Neural cell (in vitro differentiated cells): ENCODE measurements around the gene MRPL42. TPM values are rescaled to one million over a fixed set of nuclear protein-coding genes. Genes with fewer than 3 reads are reported as not detected.

Source experiments
- H2AFZ ChIP-seq: fragments of 200-600, 300-800 bp; sonication (generic), shearing (Covaris generic); 2 replicates; pipeline ENCODE4 v1.6.0; 2014; ENCODE audit warnings: low read depth, mild to moderate bottlenecking, antibody characterized with exemption, low read length, moderate library complexity
- H3F3A ChIP-seq: fragments of 200-600 bp; shearing (Covaris generic); 2 replicates; pipeline ENCODE4 v1.6.1; 2016; ENCODE audit warnings: mild to moderate bottlenecking, moderate library complexity, mixed read lengths, antibody characterized with exemption, low read length; ENCODE audit not compliant: insufficient read depth, poor library complexity, severe bottlenecking
- H3K27ac ChIP-seq: fragments of 200-600, 300-800 bp; sonication (generic), shearing (Covaris generic); 2 replicates; pipeline ENCODE4 v1.5.1; 2014; ENCODE audit warnings: mild to moderate bottlenecking, low read length, moderate library complexity
- H3K27me3 ChIP-seq: fragments of 300-800, 200-600 bp; sonication (generic), shearing (Covaris generic); 2 replicates; pipeline ENCODE4 v1.6.0; 2014; ENCODE audit warnings: mild to moderate bottlenecking, low read depth, low read length, moderate library complexity; ENCODE audit not compliant: insufficient read depth
- H3K36me3 ChIP-seq: fragments of 300-800, 200-600 bp; sonication (generic), shearing (Covaris generic); 2 replicates; pipeline ENCODE4 v1.5.1; 2014; ENCODE audit warnings: mild to moderate bottlenecking, antibody characterized with exemption, low read length, moderate library complexity; ENCODE audit not compliant: insufficient read depth
- H3K4me2 ChIP-seq: fragments of 300-800, 200-600 bp; sonication (generic), shearing (Covaris generic); 2 replicates; pipeline ENCODE4 v1.6.0; 2014; ENCODE audit warnings: mild to moderate bottlenecking, low read length
- H3K4me3 ChIP-seq: fragments of 300-800, 200-600 bp; sonication (generic), shearing (Covaris generic); 2 replicates; pipeline ENCODE4 v1.5.1; 2014; ENCODE audit warnings: mild to moderate bottlenecking, low read length, moderate library complexity
- H3K79me2 ChIP-seq: fragments of 200-600 bp; shearing (Covaris generic); replicated peaks from 2 replicates; pipeline ENCODE4 v1.6.0; 2014; ENCODE audit warnings: mild to moderate bottlenecking, low read length, moderate library complexity; ENCODE audit not compliant: insufficient read depth
- H3K9ac ChIP-seq: fragments of 300-800, 200-600 bp; sonication (generic), shearing (Covaris generic); 2 replicates; pipeline ENCODE4 v1.6.1; 2016; ENCODE audit warnings: mild to moderate bottlenecking, low read length, mixed read lengths
- H3K9me2 ChIP-seq: fragments of 200-600 bp; shearing (Covaris generic); 2 replicates; pipeline ENCODE4 v1.6.1; 2016; ENCODE audit warnings: mild to moderate bottlenecking, low read length, mixed read lengths; ENCODE audit not compliant: insufficient read depth
- H3K9me3 ChIP-seq: fragments of 200-600, 300-800 bp; sonication (generic), shearing (Covaris generic); 2 replicates; pipeline ENCODE4 v1.6.1; 2016; ENCODE audit warnings: mild to moderate bottlenecking, mixed run types, low read length, moderate library complexity, mixed read lengths
- H4K20me1 ChIP-seq: fragments of 200-600 bp; shearing (Covaris generic); 2 replicates; pipeline ENCODE4 v1.6.1; 2016; ENCODE audit warnings: mild to moderate bottlenecking, mixed run types; ENCODE audit not compliant: insufficient read depth
- EP300 ChIP-seq: fragments of 450-650 bp; conservative IDR thresholded peaks from 2 replicates; pipeline ENCODE4 v1.6.1; 2014; ENCODE audit warnings: antibody characterized with exemption, mild to moderate bottlenecking, moderate library complexity; ENCODE audit not compliant: poor library complexity, severe bottlenecking
- EZH2 ChIP-seq: fragments of 200-600, 300-800 bp; shearing (Covaris generic), sonication (generic); IDR thresholded peaks from 2 replicates; pipeline ENCODE4 v1.6.1; 2014; ENCODE audit warnings: antibody characterized with exemption, low read length, borderline replicate concordance, mild to moderate bottlenecking; ENCODE audit not compliant: insufficient read depth, poor library complexity, severe bottlenecking
- MXI1 ChIP-seq: fragments of 450-650 bp; conservative IDR thresholded peaks from 2 replicates; pipeline ENCODE4 v1.6.1; 2014; ENCODE audit warnings: antibody characterized with exemption, mild to moderate bottlenecking; ENCODE audit not compliant: poor library complexity, severe bottlenecking
- POLR2AphosphoS5 ChIP-seq: IDR thresholded peaks from 2 replicates; pipeline ENCODE4 v1.6.1; 2012
- RAD21 ChIP-seq: fragments of 450-650 bp; conservative IDR thresholded peaks from 2 replicates; pipeline ENCODE4 v1.6.1; 2014; ENCODE audit warnings: antibody characterized with exemption, mild to moderate bottlenecking, moderate library complexity
- SMC3 ChIP-seq: fragments of 450-650 bp; conservative IDR thresholded peaks from 2 replicates; pipeline ENCODE4 v1.6.1; 2014; ENCODE audit warnings: antibody characterized with exemption, mild to moderate bottlenecking, moderate library complexity; ENCODE audit not compliant: poor library complexity
- TAF1 ChIP-seq: IDR thresholded peaks from 2 replicates; pipeline ENCODE4 v1.6.1; 2012; ENCODE audit warnings: low read depth
- polyA plus RNA-seq: library from polyadenylated mRNA; depleted of rRNA; stranded (reverse); fragments of >200 nt; gene quantifications from 2 replicates; pipeline ENCODE4 v1.2.3, GENCODE V29; 2014
- TF ChIP-seq, protein P1 (sequence below): IDR thresholded peaks from 2 replicates; pipeline ENCODE4 v1.6.1; 2012; ENCODE audit warnings: borderline replicate concordance
- TF ChIP-seq, protein P2 (sequence below): fragments of 450-650 bp; IDR thresholded peaks from 2 replicates; pipeline ENCODE4 v1.5.1; 2014; ENCODE audit warnings: antibody characterized with exemption, mild to moderate bottlenecking, moderate library complexity; ENCODE audit not compliant: poor library complexity, severe bottlenecking

The MRPL42 gene
- polyA plus RNA-seq, 1 donor from 2014 or later, result 260 TPM

DNA sequence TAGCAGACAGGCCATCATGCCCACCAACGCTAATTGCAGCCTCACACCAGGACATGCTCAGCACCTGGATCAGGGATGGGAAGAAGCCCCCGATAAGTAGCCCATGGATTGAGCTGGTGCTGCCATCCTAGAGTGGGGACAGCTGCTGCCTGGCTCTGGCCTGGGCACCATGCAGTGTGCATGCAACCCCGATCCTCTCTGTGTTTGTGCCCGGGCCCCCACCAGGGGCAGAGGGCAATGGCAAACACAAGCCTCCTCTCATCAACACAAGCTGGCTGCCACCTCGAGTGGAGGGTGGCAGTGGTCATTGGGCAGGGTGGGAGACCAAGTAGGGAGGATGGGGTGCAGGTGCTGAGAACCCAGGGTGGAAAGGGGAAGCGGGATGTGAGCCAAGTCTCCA, 81.9 kb downstream of the MRPL42 start:
- H3K79me2 ChIP-seq, result no peaks in the 10 kb centered on the region
- no peak overlapping the region for H3K9ac ChIP-seq
- no peaks in the 10 kb centered on the region for H3K9me3 ChIP-seq
- H3K4me3 ChIP-seq, result no peak overlapping the region
- no peaks in the 10 kb centered on the region for H4K20me1 ChIP-seq
- H3K27ac ChIP-seq, result no peak overlapping the region
- no peaks in the 10 kb centered on the region for H3K36me3 ChIP-seq
- H3K4me2 ChIP-seq, result no peak overlapping the region
- H3F3A ChIP-seq, result no peaks in the 10 kb centered on the region
- H2AFZ ChIP-seq, result no peak overlapping the region
- no peaks in the 10 kb centered on the region for H3K27me3 ChIP-seq
- no peak for TF ChIP-seq EZH2
- TF ChIP-seq RAD21, result no peak
- no peak for TF ChIP-seq POLR2AphosphoS5
- no peaks in the 10 kb centered on the region for H3K9me2 ChIP-seq

DNA sequence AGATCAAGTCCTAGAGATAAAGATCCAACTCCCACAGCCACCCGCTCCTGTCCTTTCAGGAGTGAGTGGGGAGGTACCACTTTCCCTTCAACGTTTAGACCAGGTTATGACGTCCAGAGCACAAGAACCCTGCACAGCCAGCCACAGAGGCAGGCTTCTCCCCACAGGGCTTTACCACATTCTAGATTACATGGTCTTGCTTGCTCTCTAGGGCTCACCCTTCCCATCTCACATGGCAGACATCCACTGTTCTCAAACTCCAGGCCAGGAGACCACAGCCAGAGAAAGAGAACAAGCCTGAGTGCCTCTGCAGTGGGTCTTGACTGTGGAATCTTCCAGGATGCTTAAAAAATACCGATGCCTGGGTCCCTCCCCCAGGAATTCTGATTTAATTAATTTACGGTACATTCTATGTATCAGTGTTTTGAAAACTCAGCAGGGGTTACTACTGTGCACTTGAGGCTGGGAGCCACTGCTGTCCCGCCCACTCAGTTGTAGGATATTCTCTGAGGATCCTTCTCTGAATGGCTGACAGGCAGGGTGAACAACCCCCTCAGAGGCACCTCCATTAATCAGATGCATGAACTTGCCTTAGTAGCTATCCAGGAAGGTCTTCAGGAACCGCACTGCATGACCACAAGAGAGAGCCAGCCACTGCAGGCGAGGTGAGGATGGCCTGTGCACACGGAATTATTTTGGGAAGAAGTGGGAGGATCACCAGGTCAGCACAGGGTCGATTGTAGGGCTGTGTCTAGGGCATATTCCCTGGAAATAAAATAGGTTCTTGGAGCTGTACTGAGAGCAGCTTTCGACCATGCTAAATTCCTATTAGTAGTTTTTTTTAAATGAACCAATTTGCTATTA, 83.7 kb downstream of the MRPL42 start:
- Histone ChIP-seq H3K36me3 (no peaks in the 10 kb centered on the region), H3K27me3 (no peaks in the 10 kb centered on the region), H3K79me2 (no peaks in the 10 kb centered on the region), H3K9ac (no peak overlapping the region), H3K9me3 (no peaks in the 10 kb centered on the region), H3K27ac (no peak overlapping the region), H3K4me2 (no peak overlapping the region), H4K20me1 (no peaks in the 10 kb centered on the region), H3F3A (no peaks in the 10 kb centered on the region), H3K9me2 (no peaks in the 10 kb centered on the region), H2AFZ (no peak overlapping the region), H3K4me3 (no peak overlapping the region)
- no peak for TF ChIP-seq TAF1
- TF ChIP-seq, protein P1, sequence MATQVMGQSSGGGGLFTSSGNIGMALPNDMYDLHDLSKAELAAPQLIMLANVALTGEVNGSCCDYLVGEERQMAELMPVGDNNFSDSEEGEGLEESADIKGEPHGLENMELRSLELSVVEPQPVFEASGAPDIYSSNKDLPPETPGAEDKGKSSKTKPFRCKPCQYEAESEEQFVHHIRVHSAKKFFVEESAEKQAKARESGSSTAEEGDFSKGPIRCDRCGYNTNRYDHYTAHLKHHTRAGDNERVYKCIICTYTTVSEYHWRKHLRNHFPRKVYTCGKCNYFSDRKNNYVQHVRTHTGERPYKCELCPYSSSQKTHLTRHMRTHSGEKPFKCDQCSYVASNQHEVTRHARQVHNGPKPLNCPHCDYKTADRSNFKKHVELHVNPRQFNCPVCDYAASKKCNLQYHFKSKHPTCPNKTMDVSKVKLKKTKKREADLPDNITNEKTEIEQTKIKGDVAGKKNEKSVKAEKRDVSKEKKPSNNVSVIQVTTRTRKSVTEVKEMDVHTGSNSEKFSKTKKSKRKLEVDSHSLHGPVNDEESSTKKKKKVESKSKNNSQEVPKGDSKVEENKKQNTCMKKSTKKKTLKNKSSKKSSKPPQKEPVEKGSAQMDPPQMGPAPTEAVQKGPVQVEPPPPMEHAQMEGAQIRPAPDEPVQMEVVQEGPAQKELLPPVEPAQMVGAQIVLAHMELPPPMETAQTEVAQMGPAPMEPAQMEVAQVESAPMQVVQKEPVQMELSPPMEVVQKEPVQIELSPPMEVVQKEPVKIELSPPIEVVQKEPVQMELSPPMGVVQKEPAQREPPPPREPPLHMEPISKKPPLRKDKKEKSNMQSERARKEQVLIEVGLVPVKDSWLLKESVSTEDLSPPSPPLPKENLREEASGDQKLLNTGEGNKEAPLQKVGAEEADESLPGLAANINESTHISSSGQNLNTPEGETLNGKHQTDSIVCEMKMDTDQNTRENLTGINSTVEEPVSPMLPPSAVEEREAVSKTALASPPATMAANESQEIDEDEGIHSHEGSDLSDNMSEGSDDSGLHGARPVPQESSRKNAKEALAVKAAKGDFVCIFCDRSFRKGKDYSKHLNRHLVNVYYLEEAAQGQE, result no peak
- TF ChIP-seq SMC3, result no peak
- TF ChIP-seq, protein P2, sequence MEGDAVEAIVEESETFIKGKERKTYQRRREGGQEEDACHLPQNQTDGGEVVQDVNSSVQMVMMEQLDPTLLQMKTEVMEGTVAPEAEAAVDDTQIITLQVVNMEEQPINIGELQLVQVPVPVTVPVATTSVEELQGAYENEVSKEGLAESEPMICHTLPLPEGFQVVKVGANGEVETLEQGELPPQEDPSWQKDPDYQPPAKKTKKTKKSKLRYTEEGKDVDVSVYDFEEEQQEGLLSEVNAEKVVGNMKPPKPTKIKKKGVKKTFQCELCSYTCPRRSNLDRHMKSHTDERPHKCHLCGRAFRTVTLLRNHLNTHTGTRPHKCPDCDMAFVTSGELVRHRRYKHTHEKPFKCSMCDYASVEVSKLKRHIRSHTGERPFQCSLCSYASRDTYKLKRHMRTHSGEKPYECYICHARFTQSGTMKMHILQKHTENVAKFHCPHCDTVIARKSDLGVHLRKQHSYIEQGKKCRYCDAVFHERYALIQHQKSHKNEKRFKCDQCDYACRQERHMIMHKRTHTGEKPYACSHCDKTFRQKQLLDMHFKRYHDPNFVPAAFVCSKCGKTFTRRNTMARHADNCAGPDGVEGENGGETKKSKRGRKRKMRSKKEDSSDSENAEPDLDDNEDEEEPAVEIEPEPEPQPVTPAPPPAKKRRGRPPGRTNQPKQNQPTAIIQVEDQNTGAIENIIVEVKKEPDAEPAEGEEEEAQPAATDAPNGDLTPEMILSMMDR, result no peak
- TF ChIP-seq MXI1, result no peak
- TF ChIP-seq EZH2, result no peak
- no peak for TF ChIP-seq EP300
- no peak for TF ChIP-seq POLR2AphosphoS5
- no peak for TF ChIP-seq RAD21
